Activated CD4-positive, alpha-beta T cell treated with anti-CD3 and anti-CD28 coated beads, Interleukin-2, amount 50 U/mL, for 1 hour (primary cell): Measurements from ENCODE around the gene CCNJL.

Experiments used
- DNase-seq: peaks from one replicate; pipeline ENCODE4 v3.0.0-alpha.2; 2020

CCNJL gene

DNA sequence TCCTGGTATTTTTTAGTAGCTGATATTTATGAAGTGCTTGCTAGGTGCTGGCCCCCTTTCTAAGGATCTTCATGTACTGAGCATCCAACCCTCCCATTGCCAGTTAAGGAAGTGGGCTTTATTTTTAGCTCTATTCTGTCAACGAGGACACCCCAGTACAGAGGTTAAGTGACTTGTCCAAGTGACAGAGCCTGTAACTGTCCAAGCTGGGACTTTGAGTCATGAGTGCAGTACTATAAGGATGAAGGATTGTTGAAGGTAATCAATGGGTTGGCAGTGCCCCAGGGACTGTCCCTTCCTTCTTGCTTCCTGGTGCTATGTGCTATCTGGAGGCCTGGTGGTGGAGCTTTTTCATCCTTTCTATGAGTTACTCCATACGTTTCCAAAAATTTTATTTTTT is 101.0 kb downstream of the CCNJL start:
- DNase-seq, result no peak

DNA sequence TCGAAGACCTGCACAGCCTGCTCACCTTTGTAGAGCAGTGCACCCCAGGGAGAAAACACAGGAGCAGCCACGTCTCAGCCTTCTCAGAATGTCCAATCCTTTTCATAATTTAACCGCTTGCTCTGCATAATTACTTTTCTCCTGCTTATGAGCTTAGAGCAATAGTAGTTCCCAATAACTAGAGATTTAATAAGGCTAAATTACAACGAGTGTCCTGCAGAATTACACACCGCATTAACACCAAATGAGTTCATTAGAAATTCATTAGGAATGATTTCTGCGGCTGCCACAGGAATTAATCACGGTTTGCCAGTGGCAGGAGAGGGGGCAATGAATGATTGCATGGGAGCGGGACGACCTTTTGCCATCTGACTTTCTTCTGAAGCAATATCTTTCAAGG is 101.8 kb downstream of the CCNJL start:
- DNase-seq, result no peak

DNA sequence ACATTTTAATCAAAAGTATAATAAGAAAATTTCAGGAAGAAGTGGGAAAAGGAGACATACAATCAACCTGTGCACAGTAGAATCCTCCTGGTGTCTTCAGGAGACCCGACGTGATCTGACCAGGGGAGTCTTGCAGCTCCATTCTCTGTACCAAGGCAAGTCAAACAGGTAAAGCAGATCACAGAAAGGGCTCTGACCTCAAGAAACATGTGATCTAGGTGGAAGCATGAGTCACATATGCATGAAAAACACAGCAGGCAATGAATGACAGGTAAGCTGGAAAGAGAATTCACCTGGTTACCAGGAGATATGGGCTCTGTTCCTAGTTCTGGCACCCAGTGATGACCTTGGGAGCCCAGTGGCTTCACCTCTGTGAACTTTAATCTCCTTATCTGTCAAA is 102.4 kb downstream of the CCNJL start:
- no peak for DNase-seq

DNA sequence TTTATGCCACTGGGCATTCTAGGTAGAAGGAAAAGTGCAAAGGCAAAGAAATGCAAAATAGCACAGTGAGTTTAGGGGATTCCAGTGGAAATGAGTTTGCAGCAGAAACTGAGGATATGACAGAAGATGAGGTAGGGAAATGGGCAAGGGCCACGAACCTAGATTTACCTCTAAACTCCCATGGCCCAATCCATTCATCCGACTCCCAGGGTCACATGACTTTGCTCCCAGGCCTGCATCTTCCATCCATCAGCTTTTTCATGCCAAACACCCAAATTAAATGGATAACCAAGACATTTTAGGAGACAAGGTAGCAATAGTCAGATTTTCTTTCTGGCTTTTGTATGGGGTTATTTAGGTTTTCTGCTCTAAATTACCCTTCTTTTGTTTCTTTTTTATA is 105.3 kb downstream of the CCNJL start:
- DNase-seq, result no peak
